H9 (cell line): ENCODE measurements around the gene POLR2A. TPM values are rescaled to one million over a fixed set of nuclear protein-coding genes. Genes with fewer than 3 reads are reported as not detected.

Experiments
- DNase-seq: peaks from one replicate; pipeline ENCODE4 v3.0.0-alpha.2; 2017
- H2AFZ ChIP-seq: one replicate; pipeline ENCODE4 v1.6.1; 2013; ENCODE audit warnings: mild to moderate bottlenecking, low read length, control low read depth, moderate library complexity
- H2AK5ac ChIP-seq: 2 replicates; pipeline ENCODE4 v1.6.1; 2013; ENCODE audit warnings: low read length, control low read depth, mixed read lengths; ENCODE audit not compliant: insufficient read length
- H2BK120ac ChIP-seq: one replicate; pipeline ENCODE4 v1.6.1; 2013; ENCODE audit warnings: low read depth, mild to moderate bottlenecking, low read length, control low read depth, inconsistent platforms; ENCODE audit not compliant: poor library complexity, severe bottlenecking
- H2BK12ac ChIP-seq: 2 replicates; pipeline ENCODE4 v1.6.1; 2013; ENCODE audit warnings: low read length, control low read depth, mixed read lengths, low read depth; ENCODE audit not compliant: insufficient read length
- H2BK15ac ChIP-seq: 2 replicates; pipeline ENCODE4 v1.6.1; 2013; ENCODE audit warnings: low read depth, low read length, control low read depth
- H2BK20ac ChIP-seq: one replicate; pipeline ENCODE4 v1.6.1; 2013; ENCODE audit warnings: low read depth, mild to moderate bottlenecking, low read length, control low read depth, inconsistent platforms; ENCODE audit not compliant: poor library complexity, severe bottlenecking
- H2BK5ac ChIP-seq: 2 replicates; pipeline ENCODE4 v1.6.1; 2013; ENCODE audit warnings: low read length, control low read depth, mixed read lengths; ENCODE audit not compliant: insufficient read length
- H3K14ac ChIP-seq: 2 replicates; pipeline ENCODE4 v1.6.1; 2013; ENCODE audit warnings: low read length, control low read depth; ENCODE audit not compliant: insufficient read depth
- H3K18ac ChIP-seq: 2 replicates; pipeline ENCODE4 v1.6.1; 2013; ENCODE audit warnings: low read depth, mild to moderate bottlenecking, mixed read lengths, low read length, control low read depth; ENCODE audit not compliant: insufficient read length
- H3K23ac ChIP-seq: 2 replicates; pipeline ENCODE4 v1.6.1; 2013; ENCODE audit warnings: low read length, control low read depth, mixed read lengths, low read depth; ENCODE audit not compliant: insufficient read length
- H3K23me2 ChIP-seq: 2 replicates; pipeline ENCODE4 v1.6.1; 2013; ENCODE audit warnings: low read depth, mild to moderate bottlenecking, mixed read lengths, low read length, control low read depth; ENCODE audit not compliant: insufficient read length, poor library complexity, severe bottlenecking
- H3K27ac ChIP-seq: 2 replicates; pipeline ENCODE4 v1.5.1; 2013; ENCODE audit warnings: low read length, control low read depth, mixed read lengths, low read depth; ENCODE audit not compliant: insufficient read length
- H3K27me3 ChIP-seq: 2 replicates; pipeline ENCODE4 v1.6.1; 2013; ENCODE audit warnings: low read length, control low read depth, inconsistent platforms; ENCODE audit not compliant: insufficient read depth
- H3K4ac ChIP-seq: 2 replicates; pipeline ENCODE4 v1.6.1; 2013; ENCODE audit warnings: low read depth, mild to moderate bottlenecking, control low read depth, inconsistent platforms, low read length, moderate library complexity
- H3K4me1 ChIP-seq: 2 replicates; pipeline ENCODE4 v1.6.1; 2013; ENCODE audit warnings: low read length, control low read depth, inconsistent platforms; ENCODE audit not compliant: insufficient read depth
- H3K4me2 ChIP-seq: 2 replicates; pipeline ENCODE4 v1.6.1; 2013; ENCODE audit warnings: low read length, control low read depth, mixed read lengths; ENCODE audit not compliant: insufficient read length, insufficient read depth
- H3K56ac ChIP-seq: 2 replicates; pipeline ENCODE4 v1.6.1; 2013; ENCODE audit warnings: low read depth, mild to moderate bottlenecking, mixed read lengths, low read length, control low read depth; ENCODE audit not compliant: insufficient read length
- H3K79me1 ChIP-seq: 2 replicates; pipeline ENCODE4 v1.6.1; 2013; ENCODE audit warnings: low read depth, mild to moderate bottlenecking, moderate library complexity, low read length, control low read depth, inconsistent platforms; ENCODE audit not compliant: insufficient read depth, poor library complexity, severe bottlenecking
- H3K79me2 ChIP-seq: 2 replicates; pipeline ENCODE4 v1.6.1; 2013; ENCODE audit warnings: low read length, control low read depth, inconsistent platforms; ENCODE audit not compliant: insufficient read depth
- H3K9ac ChIP-seq: 2 replicates; pipeline ENCODE4 v1.6.1; 2013; ENCODE audit warnings: low read length, control low read depth, mixed read lengths; ENCODE audit not compliant: insufficient read length; ENCODE audit errors: extremely low read depth
- H3K9me3 ChIP-seq: one replicate; pipeline ENCODE4 v1.6.1; 2013; ENCODE audit warnings: low read depth, low read length, inconsistent platforms; ENCODE audit not compliant: control insufficient read depth
- H3T11ph ChIP-seq: one replicate; pipeline ENCODE4 v1.6.1; 2013; ENCODE audit warnings: mild to moderate bottlenecking, low read length, control low read depth, inconsistent platforms
- H4K20me1 ChIP-seq: one replicate; pipeline ENCODE4 v1.6.1; 2013; ENCODE audit not compliant: control insufficient read depth, insufficient read length, insufficient read depth
- H4K5ac ChIP-seq: 2 replicates; pipeline ENCODE4 v1.6.1; 2013; ENCODE audit warnings: low read depth, mild to moderate bottlenecking, mixed read lengths, low read length, control low read depth; ENCODE audit not compliant: insufficient read length
- H4K8ac ChIP-seq: replicated peaks from 2 replicates; pipeline ENCODE4 v1.6.1; 2013; ENCODE audit warnings: low read length, control low read depth, mixed read lengths, low read depth; ENCODE audit not compliant: insufficient read length
- H4K91ac ChIP-seq: 2 replicates; pipeline ENCODE4 v1.6.1; 2013; ENCODE audit warnings: low read depth, mild to moderate bottlenecking, moderate library complexity, mixed read lengths, low read length, control low read depth; ENCODE audit not compliant: insufficient read length
- H3K27ac Mint-ChIP-seq, 3 experiments: 2 replicates in 2 of 3; 3 replicates in 1 of 3; pipeline ENCODE4 v1.8.0; 2020 to 2021; ENCODE audit warnings: mixed read lengths in 3 of 3, mild to moderate bottlenecking in 1 of 3, moderate library complexity in 1 of 3
- H3K27me3 Mint-ChIP-seq: 2 replicates; pipeline ENCODE4 v1.8.0; 2021; ENCODE audit warnings: low read depth, mild to moderate bottlenecking, moderate library complexity, mixed read lengths
- H3K36me3 Mint-ChIP-seq, 3 experiments: 2 replicates in 2 of 3; 3 replicates in 1 of 3; pipeline ENCODE4 v1.8.0; 2020 to 2021; ENCODE audit warnings: low read depth in 3 of 3, mixed read lengths in 3 of 3; ENCODE audit not compliant: insufficient read depth in 1 of 3
- H3K4me1 Mint-ChIP-seq, 2 experiments: 2 replicates each; pipeline ENCODE4 v1.8.0; 2020; ENCODE audit warnings: mixed read lengths in 2 of 2
- H3K4me3 Mint-ChIP-seq, 2 experiments: 2 replicates in 1 of 2; 3 replicates in 1 of 2; pipeline ENCODE4 v1.8.0; 2020 to 2021; ENCODE audit warnings: mild to moderate bottlenecking in 2 of 2, mixed read lengths in 2 of 2, moderate library complexity in 1 of 2
- H3K9me3 Mint-ChIP-seq, 2 experiments: 2 replicates in 1 of 2; 3 replicates in 1 of 2; pipeline ENCODE4 v1.8.0; 2020; ENCODE audit warnings: mild to moderate bottlenecking in 2 of 2, mixed read lengths in 2 of 2, moderate library complexity in 1 of 2
- CTCF ChIP-seq: fragments of 200-600 bp; sonication (generic); conservative IDR thresholded peaks from 3 replicates; pipeline ENCODE4 v1.8.0; 2021; ENCODE audit warnings: antibody characterized with exemption, mild to moderate bottlenecking
- WGBS: extraction: QIAGEN DNeasy Blood & Tissue Kit; methylation state at CpG from one replicate; pipeline ENCODE4 v1.1.7; 2013; ENCODE audit warnings: missing lambda C conversion rate, low lambda C conversion rate, mixed read lengths; ENCODE audit not compliant: insufficient read length; ENCODE audit errors: extremely low coverage; 5-methylcytosine and 5-hydroxymethylcytosine counted together
- total RNA-seq: library from RNA; stranded (reverse); gene quantifications from 2 replicates; pipeline ENCODE4 v1.2.1, GENCODE V29; 2021

POLR2A gene
- total RNA-seq, 1 experiment from 2014 or later: 153 TPM

- Histone ChIP-seq H3K56ac (no peak overlapping the region), H3K79me1 (peaks cover 3% of the 10 kb centered on the region), H3K23me2 (peaks cover 4% of the 10 kb centered on the region), H3K9ac (peak overlapping the region; percentile 29), H3K14ac (no peak overlapping the region), H3K4me1 (peaks cover 8% of the 10 kb centered on the region; the same call in 1 of the 2 replicates), H4K5ac (no peak overlapping the region), H4K20me1 (peaks cover 6% of the 10 kb centered on the region), H4K8ac (no peak overlapping the region), H3K23ac (no peak overlapping the region), H2BK20ac (no peak overlapping the region), H2BK5ac (no peak overlapping the region), H2AFZ (no peak overlapping the region), H3K4me2 (no peak overlapping the region), H4K91ac (no peak overlapping the region), H2BK15ac (no peak overlapping the region), H3K4ac (no peak overlapping the region), H3K79me2 (peaks cover 5% of the 10 kb centered on the region; the same call in 1 of the 2 replicates), H2AK5ac (no peak overlapping the region), H3K27me3 (no peaks in the 10 kb centered on the region), H3K27ac (no peak overlapping the region), H3T11ph (no peak overlapping the region), H3K9me3 (no peaks in the 10 kb centered on the region), H3K18ac (no peak overlapping the region), H2BK120ac (no peak overlapping the region), H2BK12ac (no peak overlapping the region)
- Mint-ChIP-seq H3K36me3 (peaks cover 0 to 4% (median 0%) of the 10 kb centered on the region in 3 experiments; a peak in 1 of 7 replicates), H3K9me3 (no peaks in the 10 kb centered on the region; a peak in 1 of 5 replicates), H3K27ac (no peak overlapping the region), H3K4me3 (no peak overlapping the region), H3K27me3 (no peaks in the 10 kb centered on the region; the same call in 1 of the 2 replicates), H3K4me1 (peaks cover 39 to 40% of the 10 kb centered on the region in 2 experiments)
- no peak for TF ChIP-seq CTCF
- DNase-seq: no peak
- WGBS: no CpG with 5 or more reads among the region's 5 CpGs
Measured at GRCh38 chr17:7476951-7477350, 7.2 kb upstream of the POLR2A start.
